HepG2 (cell line): ENCODE measurements around the gene TEX19. TPM values are rescaled to one million over a fixed set of nuclear protein-coding genes. Genes with fewer than 3 reads are reported as not detected.

Experiments
- CCDC6 ChIP-seq: sonication (generic); formaldehyde crosslinking; IDR thresholded peaks from 2 replicates; pipeline ENCODE4 v1.8.1; 2022; ENCODE audit warnings: mild to moderate bottlenecking, missing genetic modification reagents, moderate library complexity
- HOXA3 ChIP-seq: sonication (generic); formaldehyde crosslinking; IDR thresholded peaks from 2 replicates; pipeline ENCODE4 v1.5.0; 2020; ENCODE audit warnings: missing genetic modification reagents
- JARID2 ChIP-seq: sonication (generic); formaldehyde crosslinking; IDR thresholded peaks from 2 replicates; pipeline ENCODE4 v1.8.1; 2023; ENCODE audit warnings: missing genetic modification reagents, inconsistent platforms; ENCODE audit not compliant: insufficient replicate concordance
- KAT8 ChIP-seq: IDR thresholded peaks from 2 replicates; pipeline ENCODE4 v1.6.1; 2016; ENCODE audit warnings: missing genetic modification reagents, missing compliant biosample characterization
- NCOA2 ChIP-seq: sonication (generic); formaldehyde crosslinking; IDR thresholded peaks from 2 replicates; pipeline ENCODE4 v1.8.0; 2022; ENCODE audit warnings: inconsistent platforms
- RXRA ChIP-seq: sonication (generic); formaldehyde crosslinking; IDR thresholded peaks from 2 replicates; pipeline ENCODE4 v1.5.1; 2020; ENCODE audit warnings: missing genetic modification reagents
- SALL1 ChIP-seq: sonication (generic); formaldehyde crosslinking; IDR thresholded peaks from 2 replicates; pipeline ENCODE4 v1.8.0; 2022; ENCODE audit warnings: mild to moderate bottlenecking, missing genetic modification reagents
- ZBTB26 ChIP-seq: IDR thresholded peaks from 2 replicates; pipeline ENCODE4 v1.6.1; 2016; ENCODE audit warnings: missing compliant biosample characterization, missing genetic modification reagents, borderline replicate concordance
- ZNF460 ChIP-seq: sonication (generic); formaldehyde crosslinking; IDR thresholded peaks from 2 replicates; pipeline ENCODE4 v1.5.1; 2020; ENCODE audit warnings: missing genetic modification reagents, mild to moderate bottlenecking, borderline replicate concordance
- ZNF781 ChIP-seq: sonication (generic); formaldehyde crosslinking; IDR thresholded peaks from 2 replicates; pipeline ENCODE4 v1.5.1; 2020; ENCODE audit warnings: borderline replicate concordance, mild to moderate bottlenecking, missing genetic modification reagents; ENCODE audit errors: not compliant biosample characterization
- polyA plus RNA-seq, 8 experiments: library from polyadenylated mRNA; depleted of rRNA in 3 of 8; stranded (reverse) in 7 of 8; unstranded in 1 of 8; fragments of >200 nt; fragmentation: Illumina TruSeq in 4 of 8; extraction: Trizol in 4 of 8; gene quantifications; 2 replicates each; pipeline versions ENCODE4 v1.2.1 to v1.2.3, GENCODE V29; 2011 to 2016; ENCODE audit warnings: low read depth in 4 of 8, missing spikeins in 1 of 8, mixed read lengths in 1 of 8; ENCODE audit not compliant: insufficient read depth in 1 of 8
- total RNA-seq, 5 experiments: library from RNA; depleted of rRNA; stranded (reverse); fragments of >200 nt; fragmentation: Illumina TruSeq; extraction: Trizol; gene quantifications; 2 replicates each; pipeline ENCODE4 v1.2.3, GENCODE V29; 2016; ENCODE audit warnings: low read depth in 1 of 5
- TF ChIP-seq, protein P1 (sequence below): sonication (generic); formaldehyde crosslinking; IDR thresholded peaks from 2 replicates; pipeline ENCODE4 v1.4.0; 2020; ENCODE audit warnings: mild to moderate bottlenecking, missing genetic modification reagents

The TEX19 gene
- total and polyA plus RNA-seq, 2 of the 13 experiments (the other 11 are each of a cell fraction or from before 2014, with no cell fraction given): 1.3 to 6.0 TPM

DNA sequence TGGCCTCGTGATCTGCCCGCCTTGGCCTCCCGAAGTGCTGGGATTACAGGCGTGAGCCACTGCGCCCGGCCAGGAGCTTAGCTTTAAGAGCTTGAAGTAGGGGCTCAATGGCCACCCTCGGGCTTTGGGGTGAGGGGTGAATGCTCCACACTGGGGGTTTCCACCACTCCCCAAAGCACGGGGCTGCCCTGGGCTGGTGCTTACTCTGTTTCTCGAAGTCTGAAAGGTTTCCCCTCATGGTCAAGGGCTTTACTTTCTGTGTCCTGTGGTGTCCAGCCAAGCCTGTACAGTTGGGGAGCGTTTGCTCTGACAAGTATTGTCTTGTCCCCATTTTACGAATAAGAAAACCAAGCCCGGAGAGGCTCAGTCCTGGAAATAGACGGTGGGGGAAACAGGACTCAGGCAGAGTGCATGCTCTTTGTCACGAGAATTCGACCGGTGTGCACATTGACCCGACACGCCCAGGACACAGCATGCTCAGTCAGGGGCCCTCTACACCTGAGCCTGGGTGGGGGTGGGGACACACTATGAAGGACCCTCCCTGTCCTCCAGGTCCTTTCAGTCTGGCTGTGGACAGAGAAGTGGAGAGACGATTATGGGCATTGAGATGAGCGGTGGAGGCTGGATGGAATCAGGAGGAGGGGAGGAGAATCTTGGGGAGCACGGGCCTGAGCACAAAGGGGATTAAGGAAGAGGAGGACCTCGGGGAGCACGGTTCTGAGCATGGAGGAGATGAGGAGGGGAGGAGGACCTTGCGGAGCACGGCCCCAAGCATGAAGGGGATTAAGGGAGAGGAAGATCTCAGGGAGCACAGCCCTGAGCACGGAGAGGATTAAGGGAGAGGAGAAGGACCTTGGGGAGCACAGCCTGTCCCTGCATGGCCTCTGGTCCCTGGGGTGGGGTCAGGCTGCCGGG lies 49.1 kb upstream of the TEX19 start (continued):
- TF ChIP-seq CCDC6: peak; percentile 29; the same call in 1 of the 2 replicates
- TF ChIP-seq ZNF460: 0 out of 2 replicates have a peak, but pooled peaks have one; percentile 16
- peak; percentile 36; the same call in 1 of the 2 replicates for TF ChIP-seq NCOA2 (CRISPR knock-in tag)
- peak; percentile 76 for TF ChIP-seq SALL1
- TF ChIP-seq, protein P1, sequence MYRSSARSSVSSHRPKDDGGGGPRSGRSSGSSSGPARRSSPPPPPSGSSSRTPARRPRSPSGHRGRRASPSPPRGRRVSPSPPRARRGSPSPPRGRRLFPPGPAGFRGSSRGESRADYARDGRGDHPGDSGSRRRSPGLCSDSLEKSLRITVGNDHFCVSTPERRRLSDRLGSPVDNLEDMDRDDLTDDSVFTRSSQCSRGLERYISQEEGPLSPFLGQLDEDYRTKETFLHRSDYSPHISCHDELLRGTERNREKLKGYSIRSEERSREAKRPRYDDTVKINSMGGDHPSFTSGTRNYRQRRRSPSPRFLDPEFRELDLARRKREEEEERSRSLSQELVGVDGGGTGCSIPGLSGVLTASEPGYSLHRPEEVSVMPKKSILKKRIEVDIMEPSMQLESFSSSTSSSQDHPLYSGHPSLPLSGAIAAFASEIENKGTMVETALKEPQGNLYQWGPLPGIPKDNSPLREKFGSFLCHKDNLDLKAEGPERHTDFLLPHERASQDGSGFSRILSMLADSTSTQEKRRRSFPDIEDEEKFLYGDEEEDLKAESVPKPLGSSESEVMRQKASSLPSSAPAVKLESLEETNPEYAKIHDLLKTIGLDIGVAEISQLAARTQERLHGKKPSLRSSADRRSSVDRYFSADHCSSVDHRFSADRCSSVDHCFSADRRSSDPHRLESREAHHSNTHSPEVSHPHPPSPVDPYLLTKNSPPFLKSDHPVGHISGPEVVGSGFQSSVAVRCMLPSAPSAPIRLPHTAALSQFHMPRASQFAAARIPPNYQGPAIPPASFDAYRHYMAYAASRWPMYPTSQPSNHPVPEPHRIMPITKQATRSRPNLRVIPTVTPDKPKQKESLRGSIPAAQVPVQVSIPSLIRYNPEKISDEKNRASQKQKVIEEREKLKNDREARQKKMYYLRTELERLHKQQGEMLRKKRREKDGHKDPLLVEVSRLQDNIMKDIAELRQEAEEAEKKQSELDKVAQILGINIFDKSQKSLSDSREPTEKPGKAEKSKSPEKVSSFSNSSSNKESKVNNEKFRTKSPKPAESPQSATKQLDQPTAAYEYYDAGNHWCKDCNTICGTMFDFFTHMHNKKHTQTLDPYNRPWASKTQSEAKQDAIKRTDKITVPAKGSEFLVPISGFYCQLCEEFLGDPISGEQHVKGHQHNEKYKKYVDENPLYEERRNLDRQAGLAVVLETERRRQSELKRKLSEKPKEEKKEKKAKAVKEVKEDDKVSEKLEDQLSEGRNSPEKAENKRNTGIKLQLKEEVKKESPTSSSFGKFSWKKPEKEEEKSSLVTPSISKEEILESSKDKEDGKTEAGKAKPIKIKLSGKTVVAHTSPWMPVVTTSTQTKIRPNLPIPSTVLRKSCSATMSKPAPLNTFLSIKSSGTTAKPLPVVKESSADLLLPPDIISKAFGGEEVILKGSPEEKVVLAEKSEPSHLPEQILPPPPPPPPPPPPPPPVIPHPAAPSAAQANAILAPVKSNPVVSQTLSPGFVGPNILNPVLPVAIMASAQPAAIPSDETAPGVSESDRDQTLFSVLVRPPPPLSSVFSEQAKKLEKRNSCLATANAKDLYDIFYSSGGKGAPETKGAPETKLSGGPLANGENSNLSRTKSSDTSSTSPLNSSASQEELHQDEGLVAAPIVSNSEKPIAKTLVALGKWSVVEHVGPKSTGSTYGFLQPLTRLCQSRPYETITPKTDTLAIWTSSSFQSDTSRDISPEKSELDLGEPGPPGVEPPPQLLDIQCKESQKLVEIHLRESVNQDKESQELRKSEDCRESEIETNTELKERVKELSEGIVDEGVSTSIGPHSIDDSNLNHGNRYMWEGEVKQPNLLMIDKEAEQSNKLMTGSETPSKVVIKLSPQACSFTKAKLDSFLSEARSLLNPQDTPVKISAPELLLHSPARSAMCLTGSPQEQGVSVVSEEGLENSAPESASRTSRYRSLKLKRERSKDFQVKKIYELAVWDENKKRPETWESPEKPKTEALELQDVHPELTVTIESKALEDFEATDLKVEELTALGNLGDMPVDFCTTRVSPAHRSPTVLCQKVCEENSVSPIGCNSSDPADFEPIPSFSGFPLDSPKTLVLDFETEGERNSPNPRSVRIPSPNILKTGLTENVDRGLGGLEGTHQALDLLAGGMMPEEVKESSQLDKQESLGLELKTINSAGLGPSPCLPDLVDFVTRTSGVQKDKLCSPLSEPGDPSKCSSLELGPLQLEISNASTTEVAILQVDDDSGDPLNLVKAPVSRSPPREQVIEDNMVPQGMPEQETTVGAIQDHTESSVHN (CRISPR knock-in tag): no peak
- TF ChIP-seq ZNF781 (CRISPR knock-in tag): peak; percentile 80
- 0 out of 2 replicates have a peak, but pooled peaks have one; percentile 16 for TF ChIP-seq ZBTB26 (CRISPR knock-in tag)
- TF ChIP-seq HOXA3 (CRISPR knock-in tag): peak; percentile 68; the same call in 1 of the 2 replicates
- TF ChIP-seq RXRA (CRISPR knock-in tag): peak; percentile 78
- TF ChIP-seq JARID2 (CRISPR knock-in tag): no peak
- peak; percentile 63 for TF ChIP-seq KAT8 (CRISPR knock-in tag)
